ENCODE results near the gene STPG4.

The STPG4 gene

DNA sequence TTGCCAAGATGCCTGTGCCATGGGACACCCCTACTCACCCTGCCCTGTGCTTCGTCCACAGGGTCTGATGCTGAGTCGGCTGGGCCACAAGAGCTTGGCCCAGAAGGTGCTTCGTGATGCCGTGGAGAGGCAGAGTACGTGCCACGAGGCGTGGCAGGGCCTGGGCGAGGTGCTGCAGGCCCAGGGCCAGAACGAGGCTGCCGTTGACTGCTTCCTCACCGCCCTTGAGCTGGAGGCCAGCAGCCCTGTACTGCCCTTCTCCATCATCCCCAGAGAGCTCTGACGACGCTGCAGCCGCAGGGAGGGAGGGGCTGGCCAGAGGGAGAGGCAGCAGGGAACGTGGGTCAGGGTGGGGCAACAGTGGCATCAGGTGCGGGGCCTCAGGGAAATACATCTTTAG is 81.5 kb downstream of the STPG4 start:
- Histone ChIP-seq H3K4me1 (ENCODE audit: control insufficient read depth, insufficient read depth, low read length) (peaks cover 16% of the 10 kb centered on the region), H3K9ac (ENCODE audit: low read depth, low read length) (no peak overlapping the region), H3K4me3 (ENCODE audit: low read depth, low read length) (no peak overlapping the region), H3K27me3 (ENCODE audit: control insufficient read depth, insufficient read depth, low read length) (no peaks in the 10 kb centered on the region), H3K36me3 (ENCODE audit: control insufficient read depth, insufficient read depth, low read length) (no peaks in the 10 kb centered on the region), H3K9me3 (ENCODE audit: control insufficient read depth, insufficient read depth, low read length) (no peaks in the 10 kb centered on the region)

GRCh38 chr2:47073217-47073616 is 81.9 kb downstream of the STPG4 start:
- H3K27me3 ChIP-seq (ENCODE audit: control insufficient read depth, insufficient read depth, low read length) = no peaks in the 10 kb centered on the region
- no peak overlapping the region for H3K9ac ChIP-seq (ENCODE audit: low read depth, low read length)
- H3K4me3 ChIP-seq (ENCODE audit: low read depth, low read length) = no peak overlapping the region
- no peaks in the 10 kb centered on the region for H3K9me3 ChIP-seq (ENCODE audit: control insufficient read depth, insufficient read depth, low read length)
- peaks cover 16% of the 10 kb centered on the region for H3K4me1 ChIP-seq (ENCODE audit: control insufficient read depth, insufficient read depth, low read length)
- H3K36me3 ChIP-seq (ENCODE audit: control insufficient read depth, insufficient read depth, low read length) = no peaks in the 10 kb centered on the region

GRCh38 chr2:47072728-47073191 is 82.3 kb downstream of the STPG4 start:
- Histone ChIP-seq H3K27me3 (ENCODE audit: control insufficient read depth, insufficient read depth, low read length) (no peaks in the 10 kb centered on the region), H3K36me3 (ENCODE audit: control insufficient read depth, insufficient read depth, low read length) (no peaks in the 10 kb centered on the region), H3K9me3 (ENCODE audit: control insufficient read depth, insufficient read depth, low read length) (no peaks in the 10 kb centered on the region), H3K9ac (ENCODE audit: low read depth, low read length) (no peak overlapping the region), H3K4me3 (ENCODE audit: low read depth, low read length) (no peak overlapping the region), H3K4me1 (ENCODE audit: control insufficient read depth, insufficient read depth, low read length) (peaks cover 16% of the 10 kb centered on the region)

- Histone ChIP-seq H3K4me3 (ENCODE audit: low read depth, low read length) (no peak overlapping the region), H3K27me3 (ENCODE audit: control insufficient read depth, insufficient read depth, low read length) (no peaks in the 10 kb centered on the region), H3K9ac (ENCODE audit: low read depth, low read length) (no peak overlapping the region), H3K9me3 (ENCODE audit: control insufficient read depth, insufficient read depth, low read length) (no peaks in the 10 kb centered on the region), H3K4me1 (ENCODE audit: control insufficient read depth, insufficient read depth, low read length) (peaks cover 14% of the 10 kb centered on the region), H3K36me3 (ENCODE audit: control insufficient read depth, insufficient read depth, low read length) (no peaks in the 10 kb centered on the region)
Observed at GRCh38 chr2:47072018-47072691, 83.0 kb downstream of the STPG4 start.

DNA sequence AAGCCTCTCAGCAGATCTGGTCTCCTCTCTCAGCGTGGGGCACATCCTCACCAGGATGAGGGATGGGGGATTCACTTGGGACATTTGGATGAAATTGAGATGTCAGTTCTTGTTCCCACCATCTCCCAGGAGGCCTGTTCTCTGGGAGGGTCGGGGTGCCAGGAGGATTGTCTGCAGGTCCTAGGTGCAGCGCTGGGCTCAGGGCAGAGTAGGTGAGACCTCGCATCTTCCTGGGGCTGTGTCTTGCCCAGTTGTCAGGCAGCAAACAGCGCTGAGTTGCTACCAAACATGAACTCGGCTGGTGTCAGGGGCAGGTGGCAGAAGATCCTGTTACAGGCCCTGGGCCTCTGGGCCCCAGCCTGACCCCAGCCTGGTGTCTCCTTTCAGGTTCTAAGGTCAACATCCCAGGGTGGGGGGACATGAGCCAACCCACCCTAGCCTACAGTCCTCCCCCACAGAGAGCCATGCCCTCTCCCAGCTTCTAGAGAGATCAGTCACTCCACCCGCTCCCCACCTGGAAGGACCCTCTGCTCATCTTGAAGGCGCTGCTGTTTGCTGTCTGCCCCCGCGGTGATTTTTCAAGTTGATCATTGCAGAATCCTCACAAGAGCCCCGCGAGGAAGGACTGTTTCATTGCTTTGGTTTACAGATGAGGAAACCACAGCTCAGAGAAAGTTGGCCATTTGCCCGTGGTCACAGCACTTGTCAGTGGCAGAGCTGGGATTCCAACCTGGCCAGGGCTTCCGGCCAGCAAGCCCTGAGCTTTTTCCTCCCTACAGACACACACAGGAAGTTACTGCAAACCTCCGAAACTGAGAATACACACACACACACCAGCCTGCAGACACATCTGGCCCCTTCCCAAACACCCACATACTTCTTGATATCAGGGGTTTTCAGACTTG is 83.9 kb downstream of the STPG4 start:
- H3K9ac ChIP-seq (ENCODE audit: low read depth, low read length) = no peak overlapping the region
- peaks cover 5% of the 10 kb centered on the region for H3K4me1 ChIP-seq (ENCODE audit: control insufficient read depth, insufficient read depth, low read length)
- H3K27me3 ChIP-seq (ENCODE audit: control insufficient read depth, insufficient read depth, low read length) = no peaks in the 10 kb centered on the region
- no peaks in the 10 kb centered on the region for H3K9me3 ChIP-seq (ENCODE audit: control insufficient read depth, insufficient read depth, low read length)
- no peak overlapping the region for H3K4me3 ChIP-seq (ENCODE audit: low read depth, low read length)
- no peaks in the 10 kb centered on the region for H3K36me3 ChIP-seq (ENCODE audit: control insufficient read depth, insufficient read depth, low read length)

DNA sequence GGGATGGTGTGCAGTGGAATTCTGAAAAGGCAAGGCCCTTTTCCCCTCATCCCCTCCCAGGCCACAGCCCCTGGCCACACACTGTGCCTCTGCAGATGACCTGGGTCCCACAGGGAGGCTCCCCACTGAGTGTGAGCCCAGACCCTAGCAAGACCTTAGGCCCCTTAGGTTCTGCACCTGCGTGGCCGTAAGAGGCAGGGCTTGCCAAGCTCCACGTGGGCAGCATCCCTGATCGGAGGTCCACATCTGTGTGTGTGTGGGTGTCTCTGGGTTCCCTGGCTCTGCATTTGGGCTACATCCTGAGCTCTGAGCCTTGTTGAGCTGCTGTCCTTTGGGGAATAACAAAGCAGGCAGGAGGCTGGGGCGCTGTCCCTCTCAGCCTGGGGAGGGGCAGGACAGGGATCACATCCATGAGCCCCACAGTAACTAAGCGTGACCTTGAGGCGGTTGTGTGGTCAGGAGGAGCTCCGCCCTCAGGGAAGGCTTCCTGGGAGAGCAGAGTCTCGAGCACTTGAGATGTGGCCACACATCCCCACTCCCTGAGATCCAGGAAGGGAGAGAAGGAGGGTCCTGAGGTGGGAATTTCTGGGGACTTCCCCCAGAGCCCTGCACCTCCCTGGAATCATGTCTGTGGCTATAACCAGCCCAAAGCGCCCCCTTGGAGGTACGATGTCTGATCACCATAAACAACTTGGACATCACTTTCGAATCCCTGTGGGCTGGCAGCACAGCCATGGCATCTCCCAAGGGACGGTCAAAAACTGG is 84.8 kb downstream of the STPG4 start:
- no peaks in the 10 kb centered on the region for H3K27me3 ChIP-seq (ENCODE audit: control insufficient read depth, insufficient read depth, low read length)
- H3K4me1 ChIP-seq (ENCODE audit: control insufficient read depth, insufficient read depth, low read length) = peaks cover 5% of the 10 kb centered on the region
- H3K4me3 ChIP-seq (ENCODE audit: low read depth, low read length) = no peak overlapping the region
- H3K9ac ChIP-seq (ENCODE audit: low read depth, low read length) = no peak overlapping the region
- no peaks in the 10 kb centered on the region for H3K36me3 ChIP-seq (ENCODE audit: control insufficient read depth, insufficient read depth, low read length)
- H3K9me3 ChIP-seq (ENCODE audit: control insufficient read depth, insufficient read depth, low read length) = no peaks in the 10 kb centered on the region

- Histone ChIP-seq H3K4me3 (ENCODE audit: low read depth, low read length) (no peak overlapping the region), H3K9me3 (ENCODE audit: control insufficient read depth, insufficient read depth, low read length) (no peaks in the 10 kb centered on the region), H3K27me3 (ENCODE audit: control insufficient read depth, insufficient read depth, low read length) (no peaks in the 10 kb centered on the region), H3K4me1 (ENCODE audit: control insufficient read depth, insufficient read depth, low read length) (peaks cover 5% of the 10 kb centered on the region), H3K36me3 (ENCODE audit: control insufficient read depth, insufficient read depth, low read length) (no peaks in the 10 kb centered on the region), H3K9ac (ENCODE audit: low read depth, low read length) (no peak overlapping the region)
Observed at GRCh38 chr2:47069628-47070154, 85.4 kb downstream of the STPG4 start.

GRCh38 chr2:47068981-47069627 is 86.0 kb downstream of the STPG4 start:
- Histone ChIP-seq H3K9me3 (ENCODE audit: control insufficient read depth, insufficient read depth, low read length) (no peaks in the 10 kb centered on the region), H3K9ac (ENCODE audit: low read depth, low read length) (no peak overlapping the region), H3K4me3 (ENCODE audit: low read depth, low read length) (no peak overlapping the region), H3K27me3 (ENCODE audit: control insufficient read depth, insufficient read depth, low read length) (no peaks in the 10 kb centered on the region), H3K4me1 (ENCODE audit: control insufficient read depth, insufficient read depth, low read length) (peaks cover 5% of the 10 kb centered on the region), H3K36me3 (ENCODE audit: control insufficient read depth, insufficient read depth, low read length) (no peaks in the 10 kb centered on the region)

GRCh38 chr2:47067788-47068407 is 87.2 kb downstream of the STPG4 start:
- Histone ChIP-seq H3K4me3 (ENCODE audit: low read depth, low read length) (no peak overlapping the region), H3K9me3 (ENCODE audit: control insufficient read depth, insufficient read depth, low read length) (no peaks in the 10 kb centered on the region), H3K36me3 (ENCODE audit: control insufficient read depth, insufficient read depth, low read length) (no peaks in the 10 kb centered on the region), H3K4me1 (ENCODE audit: control insufficient read depth, insufficient read depth, low read length) (peaks cover 5% of the 10 kb centered on the region), H3K9ac (ENCODE audit: low read depth, low read length) (no peak overlapping the region), H3K27me3 (ENCODE audit: control insufficient read depth, insufficient read depth, low read length) (no peaks in the 10 kb centered on the region)

GRCh38 chr2:47065771-47066380 is 89.2 kb downstream of the STPG4 start:
- Histone ChIP-seq H3K27me3 (ENCODE audit: control insufficient read depth, insufficient read depth, low read length) (no peaks in the 10 kb centered on the region), H3K36me3 (ENCODE audit: control insufficient read depth, insufficient read depth, low read length) (no peaks in the 10 kb centered on the region), H3K9ac (ENCODE audit: low read depth, low read length) (no peak overlapping the region), H3K4me3 (ENCODE audit: low read depth, low read length) (no peak overlapping the region), H3K4me1 (ENCODE audit: control insufficient read depth, insufficient read depth, low read length) (peaks cover 5% of the 10 kb centered on the region), H3K9me3 (ENCODE audit: control insufficient read depth, insufficient read depth, low read length) (no peaks in the 10 kb centered on the region)

Measured in iPS-15b (cell line).